GM18870 (cell line): Measurements from ENCODE around the gene NAT10.

Source experiments
- ATAC-seq: cut with Tn5 transposase; IDR thresholded peaks from one replicate; pipeline ENCODE4 v1.9.1; 2021; ENCODE audit warnings: moderate library complexity; ENCODE audit not compliant: unreplicated experiment

Gene NAT10

DNA sequence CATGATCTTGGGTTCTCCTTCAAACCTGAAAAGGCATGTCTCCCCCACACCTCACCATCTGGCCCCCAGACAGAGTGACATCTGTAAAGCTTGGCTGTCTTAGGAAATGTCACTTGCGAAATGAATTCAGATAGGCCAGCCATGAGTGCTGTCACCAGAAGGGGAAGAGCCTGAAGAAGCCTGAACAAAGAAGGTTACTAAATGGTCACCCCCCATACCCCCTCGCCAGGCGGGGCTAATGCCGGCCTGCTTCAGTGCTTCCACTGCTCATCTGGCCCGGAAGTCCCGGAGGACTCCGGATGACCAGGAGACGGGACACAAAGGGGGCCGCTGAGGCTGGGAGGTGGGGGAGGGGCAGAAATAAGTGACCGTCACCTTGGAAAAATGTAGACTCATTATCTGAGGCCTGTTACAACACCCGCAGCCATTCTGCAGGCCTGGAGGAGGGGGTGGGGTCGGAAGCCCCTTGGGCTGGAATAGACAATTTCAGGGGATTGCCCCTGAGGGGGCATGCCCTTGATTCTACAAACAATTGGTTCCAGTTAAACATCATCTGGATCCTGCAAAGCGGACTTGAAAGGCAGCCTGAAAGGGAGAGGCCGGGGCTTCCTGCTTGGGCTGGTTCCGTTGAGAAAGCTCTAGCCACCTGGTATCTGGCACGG lies 43.2 kb downstream of the NAT10 start:
- no peak for ATAC-seq

DNA sequence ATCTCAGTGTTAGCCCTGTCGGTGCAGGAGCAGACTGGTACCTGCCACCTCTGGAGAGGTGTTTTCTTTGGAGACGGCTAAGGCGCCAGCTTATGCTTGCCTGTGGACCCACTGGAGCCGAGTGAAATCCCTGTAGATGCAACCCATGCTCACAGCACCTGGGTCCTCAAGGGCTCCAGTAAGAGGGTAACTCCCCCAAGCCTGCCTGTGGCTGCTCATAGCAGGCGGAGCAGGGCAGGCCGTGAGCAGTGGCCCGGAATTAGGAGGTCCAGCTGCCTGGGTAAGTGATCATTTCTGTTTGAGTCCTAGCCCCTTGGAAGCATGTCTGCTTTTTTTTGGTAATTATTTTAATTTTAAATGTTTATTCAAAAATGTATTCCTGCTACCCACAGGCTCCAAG lies 43.8 kb downstream of the NAT10 start:
- no peak for ATAC-seq

DNA sequence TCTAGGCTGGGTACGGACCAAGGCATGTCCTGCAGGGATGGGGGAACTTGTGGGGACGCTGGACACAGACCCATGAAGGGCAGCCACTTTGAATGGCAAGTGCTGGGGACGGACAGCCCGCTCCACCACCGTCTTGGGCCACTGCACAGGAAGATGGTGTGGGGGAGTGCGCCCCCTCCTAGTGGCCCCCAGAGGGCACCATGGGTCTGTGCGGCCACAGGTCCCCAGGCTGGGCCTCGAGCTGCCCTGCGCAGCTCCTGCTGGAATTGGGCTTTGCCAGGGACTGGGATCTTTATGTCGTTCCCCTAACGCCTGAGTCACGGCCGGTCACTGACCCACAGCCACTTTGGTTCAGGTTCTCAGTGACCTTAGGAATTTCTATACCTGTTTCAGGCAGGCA lies 44.4 kb downstream of the NAT10 start:
- ATAC-seq, result no peak

DNA sequence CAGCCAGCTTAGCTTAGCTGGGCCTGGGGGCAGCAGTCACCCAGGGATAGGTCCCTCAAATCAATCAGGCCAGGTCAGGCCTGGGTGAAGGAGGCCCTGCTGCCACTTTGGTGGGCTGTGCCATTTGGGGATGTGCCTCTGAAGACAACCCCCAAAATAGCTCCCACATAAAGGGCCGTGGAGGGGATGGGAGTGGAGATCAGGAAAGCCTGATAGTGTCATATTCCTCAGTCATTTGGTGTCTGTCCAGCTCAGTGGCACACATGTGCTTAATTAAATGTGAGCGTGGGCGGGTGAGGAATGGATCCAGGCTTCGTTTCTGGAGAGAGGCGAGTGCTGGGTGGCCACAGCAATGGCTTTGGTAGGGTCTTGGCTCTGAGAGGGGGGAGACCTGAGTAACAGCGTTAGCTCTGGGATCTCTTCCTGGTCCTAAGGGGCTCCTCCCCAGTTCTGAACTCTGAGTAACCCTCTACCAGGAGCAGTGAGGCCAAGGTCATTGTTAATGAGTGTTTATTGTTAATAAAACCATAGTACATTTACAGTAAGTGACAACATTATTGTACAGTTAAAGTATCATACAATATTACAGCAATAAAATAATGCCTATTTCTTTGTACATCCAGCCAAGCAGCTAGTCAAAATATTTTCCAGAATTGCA lies 45.2 kb downstream of the NAT10 start:
- no peak for ATAC-seq

- ATAC-seq, result no peak
Observed at GRCh38 chr11:34151166-34151565, 45.7 kb downstream of the NAT10 start.

DNA sequence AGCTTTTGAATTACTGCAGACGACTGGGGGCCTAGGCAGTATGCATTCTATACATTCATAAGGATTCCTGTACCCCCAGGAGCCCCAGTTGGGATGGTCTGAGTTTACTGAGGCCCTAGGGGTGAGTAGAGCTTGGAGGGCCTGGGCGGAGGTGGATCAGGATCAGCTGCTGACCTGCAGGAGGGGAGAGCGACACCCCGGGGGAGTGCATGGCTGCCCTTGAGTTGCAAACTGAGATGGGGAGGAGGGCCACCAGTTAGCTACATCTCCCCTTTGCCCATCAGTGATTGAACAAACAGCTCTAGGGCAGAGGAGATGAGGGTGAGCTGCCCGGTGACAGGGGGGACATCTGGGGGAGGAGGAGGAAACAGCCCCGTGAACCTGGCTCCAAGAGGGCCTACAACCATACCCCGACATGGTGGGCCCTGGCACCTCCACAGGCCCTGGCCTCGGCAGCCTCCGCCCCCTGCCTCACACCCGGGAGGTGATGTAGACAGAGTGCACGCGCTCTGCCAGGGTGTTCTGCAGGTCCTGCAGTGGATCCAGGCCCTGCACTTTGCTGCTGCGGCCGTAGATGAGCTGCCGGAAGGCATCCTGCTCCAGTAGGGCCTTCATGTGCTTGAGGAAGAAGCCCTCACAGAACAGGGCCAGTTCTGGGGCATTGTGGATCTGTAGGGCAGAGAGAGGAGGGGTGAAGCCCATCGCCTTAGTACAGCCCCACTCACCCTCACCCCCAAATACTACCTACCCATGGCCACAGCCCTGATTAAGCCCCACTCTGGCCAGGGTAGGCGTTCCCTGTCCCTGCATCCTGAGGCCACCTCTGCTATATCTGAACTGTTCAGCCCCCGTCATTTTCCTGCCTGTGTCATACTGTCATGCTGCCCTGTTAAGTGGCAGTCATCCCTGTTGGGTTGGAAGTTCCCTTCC lies 46.8 kb downstream of the NAT10 start:
- ATAC-seq, result no peak

GRCh38 chr11:34154059-34154875 lies 48.8 kb downstream of the NAT10 start:
- ATAC-seq, result peak; percentile 59

DNA sequence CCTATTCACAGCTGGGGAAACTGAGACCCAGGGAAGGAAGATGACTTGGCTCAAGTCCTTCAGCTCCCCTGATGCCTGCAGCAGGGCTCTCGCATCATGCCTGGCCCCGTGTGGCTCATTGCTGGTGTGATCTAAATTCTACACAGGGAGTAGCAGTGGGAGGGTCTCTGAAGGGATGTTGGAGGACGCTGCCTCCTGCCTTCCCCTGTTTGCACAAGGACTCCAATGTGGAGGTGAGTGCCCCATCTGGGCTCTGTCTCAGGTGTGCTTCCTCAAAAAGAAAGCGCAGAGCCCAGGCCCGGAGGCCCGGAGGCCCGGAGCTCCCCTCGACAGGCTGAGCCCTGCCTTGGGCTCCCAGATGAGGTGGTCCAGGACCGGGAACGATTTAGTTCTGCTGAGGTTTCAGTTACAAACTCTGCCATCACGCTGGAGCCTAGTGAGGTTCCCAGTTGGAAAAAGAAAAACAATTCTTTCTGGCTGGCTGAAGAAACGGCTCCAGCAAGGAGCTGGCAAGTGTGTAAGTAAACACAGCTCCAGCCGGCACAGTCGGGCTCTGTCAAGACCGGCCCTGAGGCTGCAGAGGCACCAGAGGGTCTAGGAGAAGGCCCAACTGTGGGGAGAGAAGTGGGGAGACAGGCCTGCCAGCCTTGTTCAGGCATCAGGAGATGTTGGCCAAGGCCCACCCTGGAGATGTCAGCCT lies 49.8 kb downstream of the NAT10 start:
- no peak for ATAC-seq

- ATAC-seq, result no peak
Observed at GRCh38 chr11:34155757-34156062, 50.3 kb downstream of the NAT10 start.

GRCh38 chr11:34157163-34157562 lies 51.7 kb downstream of the NAT10 start:
- ATAC-seq, result no peak

GRCh38 chr11:34158661-34159060 lies 53.2 kb downstream of the NAT10 start:
- ATAC-seq, result no peak

GRCh38 chr11:34160049-34160721 lies 54.8 kb downstream of the NAT10 start:
- ATAC-seq, result no peak

DNA sequence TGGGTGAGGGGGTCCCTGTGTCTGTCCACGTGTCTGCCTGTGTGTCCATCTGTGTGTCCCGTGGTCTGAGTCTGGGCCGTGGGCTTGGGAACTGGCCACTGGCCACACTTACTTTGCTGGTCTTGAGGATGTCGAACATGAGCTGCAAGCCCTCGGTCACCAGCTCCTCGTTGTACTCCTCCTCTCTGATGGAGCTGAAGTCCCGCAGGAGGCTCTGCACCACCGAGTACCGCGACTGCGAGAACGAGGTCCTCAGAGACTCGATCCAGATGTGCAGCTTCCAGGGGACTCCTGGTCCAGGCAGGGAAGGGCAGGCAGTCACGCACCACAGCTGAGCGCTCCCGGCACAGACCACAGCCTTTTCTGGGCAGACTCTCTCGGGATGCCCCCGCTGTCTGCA lies 55.4 kb downstream of the NAT10 start:
- no peak for ATAC-seq

DNA sequence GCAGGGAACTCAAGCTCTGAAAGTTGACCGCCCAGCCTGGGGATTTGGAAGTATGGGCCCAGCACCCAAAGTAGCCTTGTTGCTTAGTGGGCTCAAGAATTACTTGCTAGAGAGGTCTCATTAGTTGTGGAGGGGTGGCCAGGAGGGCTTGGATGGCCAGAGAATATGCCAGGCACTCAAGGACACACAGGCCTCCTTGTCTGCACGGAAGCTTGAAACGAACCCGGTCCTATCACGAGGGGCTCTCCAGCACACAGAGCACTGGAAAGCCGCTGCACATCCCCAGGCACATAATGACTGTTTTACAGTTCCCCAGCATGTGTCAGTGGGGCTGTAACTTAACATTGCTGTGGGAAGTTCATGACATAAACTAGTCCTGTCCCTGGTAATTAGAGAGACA lies 55.9 kb downstream of the NAT10 start:
- ATAC-seq, result no peak

- ATAC-seq, result no peak
Observed at GRCh38 chr11:34161812-34162492, 56.5 kb downstream of the NAT10 start.

GRCh38 chr11:34162493-34162820 lies 57.0 kb downstream of the NAT10 start:
- no peak for ATAC-seq

- no peak for ATAC-seq
Observed at GRCh38 chr11:34162856-34163255, 57.4 kb downstream of the NAT10 start.

GRCh38 chr11:34165121-34165520 lies 59.7 kb downstream of the NAT10 start:
- no peak for ATAC-seq

GRCh38 chr11:34165786-34166555 lies 60.5 kb downstream of the NAT10 start:
- ATAC-seq, result no peak
